NB4 (cell line): ENCODE data around the gene SLC30A4.

Experiments
- CTCF ChIP-seq: IDR thresholded peaks from one replicate; pipeline ENCODE4 v1.5.1; 2012; ENCODE audit warnings: low read depth, low read length
- MAX ChIP-seq: IDR thresholded peaks from 2 replicates; pipeline ENCODE4 v1.6.1; 2011; ENCODE audit warnings: low read depth, low read length
- POLR2A ChIP-seq: IDR thresholded peaks from 2 replicates; pipeline ENCODE4 v1.6.1; 2011; ENCODE audit warnings: mild to moderate bottlenecking; ENCODE audit not compliant: insufficient read length; ENCODE audit errors: extremely low read depth

GRCh38 chr15:45468294-45468693 lies 54.3 kb downstream of the SLC30A4 start:
- TF ChIP-seq POLR2A (no peak), MAX (no peak), CTCF (no peak)
